Neuronal stem cell (in vitro differentiated cells): ENCODE data around the gene UCN.
"Not testable (repeated sequence)": the region's sequence is repeated elsewhere in the genome, so short reads cannot be mapped to it uniquely, and the experiment has no call there.

Experiments used
- DNase-seq: peaks from one replicate; pipeline ENCODE4 v3.0.0-alpha.2; 2013; ENCODE audit warnings: low spot score
- H2AFZ ChIP-seq: one replicate; pipeline ENCODE4 v1.6.1; 2013; ENCODE audit warnings: mild to moderate bottlenecking, low read length, inconsistent platforms
- H2AK5ac ChIP-seq: 2 replicates; pipeline ENCODE4 v1.6.1; 2013; ENCODE audit warnings: low read depth, mild to moderate bottlenecking, inconsistent platforms, low read length, moderate library complexity, mixed read lengths
- H2BK120ac ChIP-seq: 2 replicates; pipeline ENCODE4 v1.6.1; 2013; ENCODE audit warnings: low read depth, mild to moderate bottlenecking, inconsistent platforms, low read length, moderate library complexity, mixed read lengths
- H2BK12ac ChIP-seq: one replicate; pipeline ENCODE4 v1.6.1; 2013; ENCODE audit warnings: low read length, inconsistent platforms
- H2BK15ac ChIP-seq: 2 replicates; pipeline ENCODE4 v1.6.1; 2013; ENCODE audit warnings: mild to moderate bottlenecking, low read length, inconsistent platforms, mixed read lengths
- H2BK5ac ChIP-seq: one replicate; pipeline ENCODE4 v1.6.1; 2013; ENCODE audit warnings: inconsistent platforms, mild to moderate bottlenecking, low read length, moderate library complexity
- H3K14ac ChIP-seq: one replicate; pipeline ENCODE4 v1.6.1; 2013; ENCODE audit warnings: low read length, inconsistent platforms
- H3K18ac ChIP-seq: 2 replicates; pipeline ENCODE4 v1.6.1; 2013; ENCODE audit warnings: low read length, inconsistent platforms
- H3K23ac ChIP-seq: 2 replicates; pipeline ENCODE4 v1.6.1; 2013; ENCODE audit warnings: low read depth, mild to moderate bottlenecking, mixed read lengths, low read length, inconsistent platforms; ENCODE audit not compliant: poor library complexity
- H3K27ac ChIP-seq: replicated peaks from 3 replicates; pipeline ENCODE4 v1.5.1; 2013; ENCODE audit warnings: low read length, inconsistent platforms
- H3K27me3 ChIP-seq, 3 experiments: 2 replicates each; pipeline ENCODE4 v1.6.1; 2013; ENCODE audit warnings: low read length in 3 of 3, mild to moderate bottlenecking in 2 of 3, inconsistent platforms in 1 of 3, low read depth in 1 of 3, mixed read lengths in 1 of 3, moderate library complexity in 1 of 3; ENCODE audit not compliant: control insufficient read depth in 3 of 3, insufficient read depth in 3 of 3
- H3K36me3 ChIP-seq, 2 donors: replicated peaks in 1 of 2; 2 replicates each; pipeline ENCODE4 v1.6.1; 2013; ENCODE audit warnings: low read length in 2 of 2; ENCODE audit not compliant: control insufficient read depth in 2 of 2, insufficient read depth in 2 of 2
- H3K4ac ChIP-seq: 2 replicates; pipeline ENCODE4 v1.6.1; 2013; ENCODE audit warnings: inconsistent platforms, mild to moderate bottlenecking, low read length, moderate library complexity
- H3K4me1 ChIP-seq, 2 donors: 1 replicate in 1 of 2; 2 replicates in 1 of 2; pipeline ENCODE4 v1.6.1; 2013; ENCODE audit warnings: low read length in 2 of 2, low read depth in 1 of 2; ENCODE audit not compliant: control insufficient read depth in 2 of 2, insufficient read depth in 1 of 2
- H3K4me2 ChIP-seq: one replicate; pipeline ENCODE4 v1.6.1; 2013; ENCODE audit warnings: mild to moderate bottlenecking, low read length, inconsistent platforms; ENCODE audit not compliant: insufficient read depth, poor library complexity, severe bottlenecking
- H3K4me3 ChIP-seq, 2 donors: 2 replicates each; pipeline ENCODE4 v1.5.1; 2013; ENCODE audit warnings: low read length in 2 of 2, mild to moderate bottlenecking in 2 of 2, inconsistent platforms in 1 of 2, moderate library complexity in 1 of 2
- H3K79me1 ChIP-seq: one replicate; pipeline ENCODE4 v1.6.1; 2013; ENCODE audit warnings: low read depth, mild to moderate bottlenecking, inconsistent platforms, low read length, moderate library complexity
- H3K9ac ChIP-seq: one replicate; pipeline ENCODE4 v1.6.1; 2013; ENCODE audit warnings: mild to moderate bottlenecking, low read depth, low read length, inconsistent platforms; ENCODE audit not compliant: poor library complexity
- H3K9me3 ChIP-seq, 2 donors: replicated peaks in 1 of 2; 2 replicates each; pipeline versions ENCODE3 to v1.6.1; 2013; ENCODE audit warnings: low read length in 2 of 2, mild to moderate bottlenecking in 2 of 2, inconsistent platforms in 1 of 2, low read depth in 1 of 2, mixed read lengths in 1 of 2, moderate library complexity in 1 of 2; ENCODE audit not compliant: control insufficient read depth in 2 of 2, insufficient read depth in 1 of 2
- H4K8ac ChIP-seq: one replicate; pipeline ENCODE4 v1.6.1; 2013; ENCODE audit warnings: low read depth, mild to moderate bottlenecking, inconsistent platforms, low read length, moderate library complexity
- H4K91ac ChIP-seq: one replicate; pipeline ENCODE4 v1.6.1; 2013; ENCODE audit warnings: low read length, low read depth, mild to moderate bottlenecking, inconsistent platforms; ENCODE audit not compliant: poor library complexity
- WGBS, 2 donors: extraction: QIAGEN DNeasy Blood & Tissue Kit; methylation state at CpG; one replicate each; pipeline ENCODE4 v1.1.7; 2013; ENCODE audit warnings: missing lambda C conversion rate in 2 of 2, mixed read lengths in 1 of 2; ENCODE audit not compliant: insufficient read length in 2 of 2, insufficient replicate concordance in 1 of 2; ENCODE audit errors: extremely low coverage in 2 of 2; 5-methylcytosine and 5-hydroxymethylcytosine counted together

Gene UCN

DNA sequence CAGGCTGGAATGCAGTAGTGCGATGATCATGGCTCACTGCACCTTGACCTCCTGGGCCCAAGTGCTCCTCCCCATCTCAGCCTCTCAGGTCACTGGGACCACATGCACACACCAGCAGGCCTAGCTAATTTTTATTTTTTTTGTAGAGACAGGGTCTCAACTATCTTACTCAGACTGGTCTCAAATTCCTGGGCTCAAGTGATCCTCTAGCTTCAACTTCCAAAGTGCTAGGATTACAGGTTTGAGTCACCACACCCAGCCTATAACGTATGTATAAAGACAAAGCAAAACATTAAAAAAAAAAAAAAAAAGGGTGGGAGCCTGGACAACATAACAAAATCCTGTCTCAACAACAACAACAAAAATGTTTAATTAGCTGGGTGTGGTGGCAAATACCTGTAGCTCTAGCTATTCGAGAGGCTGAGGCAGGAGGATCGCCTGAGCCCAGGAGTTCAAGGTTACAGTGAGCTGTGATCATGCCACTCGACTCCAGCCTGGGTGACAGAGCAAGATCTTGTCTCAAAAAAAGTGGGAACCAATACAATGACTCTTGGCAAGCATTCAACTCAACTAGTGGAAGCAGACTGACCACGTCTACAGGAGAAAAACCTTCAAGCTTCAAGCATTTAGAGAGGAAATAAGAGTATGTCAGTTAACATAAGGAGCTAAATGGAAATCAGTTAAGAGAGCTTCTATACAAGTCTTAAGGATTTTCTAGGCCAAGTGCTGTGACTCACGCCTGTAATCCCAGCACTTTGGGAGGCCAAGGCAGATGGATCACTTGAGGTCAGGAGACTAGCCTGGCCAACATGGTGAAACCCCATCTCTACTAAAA, 45.7 kb upstream of the UCN start:
- Histone ChIP-seq H2AK5ac (no peak overlapping the region), H4K91ac (no peak overlapping the region), H3K4me3 (no peak overlapping the region), H3K79me1 (peaks cover 7% of the 10 kb centered on the region), H3K4me1 (peaks cover 0 to 3% of the 10 kb centered on the region in 2 donors), H3K14ac (no peak overlapping the region), H2BK5ac (no peak overlapping the region), H2BK12ac (no peak overlapping the region), H3K36me3 (peaks cover 2 to 26% of the 10 kb centered on the region in 2 donors), H4K8ac (no peak overlapping the region), H3K4me2 (no peak overlapping the region), H2BK15ac (no peak overlapping the region), H3K9me3 (peaks cover 0 to 7% of the 10 kb centered on the region in 2 donors), H3K4ac (no peak overlapping the region), H3K23ac (no peak overlapping the region), H2AFZ (no peak overlapping the region), H3K27ac (no peak overlapping the region), H2BK120ac (no peak overlapping the region), H3K27me3 (no peaks in the 10 kb centered on the region), H3K18ac (no peak overlapping the region), H3K9ac (no peak overlapping the region)
- no peak for DNase-seq
- WGBS, 2 donors: no CpG with 5 or more reads among the region's 7 CpGs

DNA sequence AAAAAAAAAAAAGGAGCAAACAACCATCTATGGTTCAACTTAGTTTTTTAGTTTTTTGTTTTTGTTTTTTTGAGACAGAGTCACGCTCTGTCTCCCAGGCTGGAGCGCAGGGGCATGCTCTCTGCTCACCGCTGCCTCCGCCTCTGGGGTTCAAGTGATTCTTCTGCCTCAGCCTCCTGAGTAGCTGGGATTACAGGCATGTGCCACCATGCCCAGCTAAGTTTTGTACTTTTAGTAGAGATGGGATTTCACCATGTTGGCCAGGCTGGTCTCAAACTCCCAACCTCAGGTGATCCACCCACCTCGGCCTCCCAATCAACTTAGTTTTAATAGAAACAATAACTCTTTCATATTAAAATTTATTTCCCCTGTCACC, 45.1 kb upstream of the UCN start:
- not testable (repeated sequence) for H3K18ac ChIP-seq, H3K23ac ChIP-seq, H2AK5ac ChIP-seq, H3K14ac ChIP-seq, H2BK120ac ChIP-seq, H2AFZ ChIP-seq, H4K91ac ChIP-seq, H3K4ac ChIP-seq, DNase-seq, H3K9me3 ChIP-seq, H3K4me1 ChIP-seq, H4K8ac ChIP-seq, H3K27me3 ChIP-seq, H3K27ac ChIP-seq, H2BK5ac ChIP-seq, H2BK12ac ChIP-seq, H3K9ac ChIP-seq, H3K79me1 ChIP-seq, H2BK15ac ChIP-seq, H3K4me3 ChIP-seq, H3K4me2 ChIP-seq
- no CpG with 5 or more reads among the region's 5 CpGs for WGBS, 2 donors
- H3K36me3 ChIP-seq: peaks cover 2 to 25% of the 10 kb centered on the region in 2 donors

DNA sequence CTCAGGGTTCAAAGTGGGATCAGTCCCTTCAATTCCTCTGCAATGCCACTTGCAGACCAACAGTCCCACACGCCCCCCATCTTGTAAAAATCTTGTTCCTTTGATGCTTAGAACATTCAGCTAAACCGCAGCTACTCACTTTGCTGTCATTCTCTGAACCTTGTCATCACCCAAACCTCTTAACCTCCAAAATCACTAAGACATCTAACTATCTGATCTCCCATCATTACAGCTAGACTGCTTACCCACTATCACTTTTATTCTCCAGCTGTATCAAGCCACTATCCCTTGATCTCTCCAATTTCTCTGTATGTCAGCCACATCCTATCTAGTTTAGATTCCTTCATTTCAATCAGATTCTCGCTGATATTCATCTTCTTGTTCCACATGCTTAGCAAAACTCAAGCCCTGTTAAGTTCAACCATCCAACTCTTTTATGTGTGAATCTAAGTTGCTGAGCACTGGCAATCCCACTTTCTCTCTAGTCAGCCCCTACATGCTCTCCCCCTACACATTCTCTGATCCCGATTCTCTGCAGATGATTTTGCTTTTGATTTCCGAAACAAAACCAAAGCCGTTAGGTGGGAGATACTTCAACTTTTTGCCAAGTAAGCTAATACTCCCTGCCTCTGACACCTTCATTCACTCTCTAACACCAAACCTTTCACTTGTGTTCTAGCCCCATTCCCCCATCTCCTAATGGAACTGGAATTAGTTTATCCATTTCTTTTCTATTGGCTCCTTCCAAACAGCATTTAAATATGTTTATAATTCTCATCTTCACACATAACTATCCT, 43.8 kb upstream of the UCN start:
- H3K27ac ChIP-seq: no peak overlapping the region
- no peak overlapping the region for H2BK5ac ChIP-seq
- H3K4me1 ChIP-seq: peaks cover 0 to 3% of the 10 kb centered on the region in 2 donors
- no peak overlapping the region for H3K4me3 ChIP-seq
- no peak overlapping the region for H2AK5ac ChIP-seq
- no peak overlapping the region for H2BK15ac ChIP-seq
- no peak for DNase-seq
- H3K27me3 ChIP-seq: no peaks in the 10 kb centered on the region
- peaks cover 10% of the 10 kb centered on the region for H3K79me1 ChIP-seq
- H4K91ac ChIP-seq: no peak overlapping the region
- no CpG with 5 or more reads among the region's 6 CpGs for WGBS, 2 donors
- no peak overlapping the region for H3K23ac ChIP-seq
- H4K8ac ChIP-seq: no peak overlapping the region
- no peak overlapping the region for H3K14ac ChIP-seq
- no peaks in the 10 kb centered on the region for H3K9me3 ChIP-seq
- H3K18ac ChIP-seq: no peak overlapping the region
- no peak overlapping the region for H3K9ac ChIP-seq
- peaks cover 2 to 22% of the 10 kb centered on the region in 2 donors for H3K36me3 ChIP-seq
- no peak overlapping the region for H2BK120ac ChIP-seq
- H2AFZ ChIP-seq: no peak overlapping the region
- no peak overlapping the region for H2BK12ac ChIP-seq
- no peak overlapping the region for H3K4ac ChIP-seq
- H3K4me2 ChIP-seq: no peak overlapping the region

DNA sequence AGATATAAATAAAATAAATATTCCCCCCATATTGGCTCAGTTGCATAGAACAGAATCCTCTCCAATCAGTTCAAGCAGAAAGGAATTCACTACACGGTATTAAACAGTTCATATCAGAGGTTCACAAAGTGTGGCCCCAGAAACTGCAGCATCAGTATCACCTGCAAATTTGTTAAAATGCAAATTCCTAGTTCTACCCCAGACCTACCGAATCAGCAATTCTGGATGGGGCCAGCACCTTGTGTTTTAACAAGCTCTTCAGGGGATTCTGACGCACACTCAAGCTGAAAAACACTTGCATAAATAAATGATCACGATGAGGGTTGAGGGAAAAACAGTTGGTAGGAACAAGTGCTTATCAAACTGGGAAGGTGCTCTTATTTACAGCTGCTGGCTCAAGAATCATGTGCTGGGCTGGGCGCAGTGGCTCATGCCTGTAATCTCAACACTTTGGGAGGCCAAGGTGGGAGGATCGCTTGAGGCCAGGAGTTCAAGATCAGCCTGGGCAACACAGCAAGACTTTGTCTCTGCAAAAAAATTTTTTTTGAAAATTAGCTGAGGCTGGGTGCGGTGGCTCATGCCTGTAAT, 42.0 kb upstream of the UCN start:
- H3K79me1 ChIP-seq: peaks cover 9% of the 10 kb centered on the region
- no peaks in the 10 kb centered on the region for H3K27me3 ChIP-seq
- H3K14ac ChIP-seq: no peak overlapping the region
- H2AK5ac ChIP-seq: no peak overlapping the region
- no peak overlapping the region for H3K27ac ChIP-seq
- no peak overlapping the region for H2BK12ac ChIP-seq
- no peak overlapping the region for H2BK120ac ChIP-seq
- no peak overlapping the region for H2BK15ac ChIP-seq
- no peaks in the 10 kb centered on the region for H3K9me3 ChIP-seq
- no peak overlapping the region for H2AFZ ChIP-seq
- H3K9ac ChIP-seq: no peak overlapping the region
- no peaks in the 10 kb centered on the region for H3K4me1 ChIP-seq
- H4K8ac ChIP-seq: no peak overlapping the region
- no peak overlapping the region for H3K18ac ChIP-seq
- no peak overlapping the region for H3K23ac ChIP-seq
- no CpG with 5 or more reads among the region's 7 CpGs for WGBS, 2 donors
- no peak overlapping the region for H3K4me2 ChIP-seq
- peaks cover 2 to 22% of the 10 kb centered on the region in 2 donors for H3K36me3 ChIP-seq
- no peak overlapping the region for H4K91ac ChIP-seq
- H2BK5ac ChIP-seq: no peak overlapping the region
- no peak overlapping the region for H3K4ac ChIP-seq
- DNase-seq: no peak
- H3K4me3 ChIP-seq: no peak overlapping the region
